Measurements from ENCODE around the gene YES1. TPM values are rescaled to one million over a fixed set of nuclear protein-coding genes. Genes with fewer than 3 reads are reported as not detected.

Gene YES1
- total RNA-seq, 2 donors from 2014 or later: 88.5 to 116 TPM

DNA sequence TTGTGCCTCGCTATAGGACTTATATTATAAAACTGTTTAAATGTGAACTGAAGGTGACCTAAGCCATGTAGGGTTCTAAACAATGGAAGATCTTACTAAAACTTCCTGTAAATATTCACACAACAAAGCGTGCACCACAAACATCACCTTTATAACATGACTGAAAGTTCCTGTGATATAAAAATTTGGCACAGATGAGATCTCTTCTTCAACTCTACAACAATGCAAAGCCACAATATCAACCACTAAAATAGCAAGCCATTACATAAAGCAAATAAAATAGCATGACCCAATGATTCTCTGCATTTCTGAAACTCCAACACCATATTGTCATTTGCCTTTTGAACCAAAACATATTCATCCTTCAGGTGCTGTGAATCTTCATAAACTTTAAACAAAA, 3.5 kb downstream of the YES1 start:
- intact Hi-C loops (cut with DNase I): no loop called here
- Histone ChIP-seq H3K9me3 (no peaks in the 10 kb centered on the region), H3K4me1 (replicated peaks) (no peaks in the 10 kb centered on the region), H3K27ac (no peak overlapping the region), H3K36me3 (no peaks in the 10 kb centered on the region), H3K27me3 (replicated peaks; ENCODE audit: insufficient read depth) (no peaks in the 10 kb centered on the region), H3K4me3 (no peak overlapping the region)
- 68% methylated on average over 2 of the region's 2 CpGs for WGBS
- DNase-seq (ENCODE audit: low spot score): no peak
- TF ChIP-seq CTCF (IDR thresholded peaks at IDR 0.05): no peak
- no peak for TF ChIP-seq POLR2AphosphoS5 (IDR thresholded peaks at IDR 0.05)
- no peak for TF ChIP-seq POLR2A (IDR thresholded peaks at IDR 0.05)

DNA sequence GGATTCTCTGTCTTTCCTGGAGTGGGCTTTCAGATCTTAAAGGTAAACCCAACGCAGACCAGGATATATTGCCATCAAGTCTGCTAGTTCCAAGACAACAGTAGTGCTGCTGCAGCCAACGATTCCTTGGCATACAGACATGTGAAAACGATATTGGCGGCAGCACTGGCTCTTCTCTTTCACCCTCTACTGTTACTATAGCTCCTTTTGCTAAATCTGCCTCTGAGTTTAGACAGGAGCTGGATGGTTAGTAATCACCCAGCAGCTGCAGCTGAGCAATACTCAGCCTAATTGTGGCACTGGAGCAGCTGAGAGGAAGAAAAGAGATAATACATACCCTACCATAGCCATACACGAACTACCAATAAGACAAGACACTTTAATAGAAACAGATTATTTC, 4.0 kb downstream of the YES1 start:
- H3K9me3 ChIP-seq: no peaks in the 10 kb centered on the region
- no peak for DNase-seq (ENCODE audit: low spot score)
- no peak overlapping the region for H3K4me3 ChIP-seq
- intact Hi-C loops (cut with DNase I): no loop called here
- TF ChIP-seq POLR2AphosphoS5 (IDR thresholded peaks at IDR 0.05) (no peak), CTCF (IDR thresholded peaks at IDR 0.05) (no peak)
- H3K36me3 ChIP-seq: no peaks in the 10 kb centered on the region
- 29% methylated on average over 5 of the region's 5 CpGs for WGBS
- no peaks in the 10 kb centered on the region for H3K4me1 ChIP-seq (replicated peaks)
- no peak overlapping the region for H3K27ac ChIP-seq
- no peaks in the 10 kb centered on the region for H3K27me3 ChIP-seq (replicated peaks; ENCODE audit: insufficient read depth)

DNA sequence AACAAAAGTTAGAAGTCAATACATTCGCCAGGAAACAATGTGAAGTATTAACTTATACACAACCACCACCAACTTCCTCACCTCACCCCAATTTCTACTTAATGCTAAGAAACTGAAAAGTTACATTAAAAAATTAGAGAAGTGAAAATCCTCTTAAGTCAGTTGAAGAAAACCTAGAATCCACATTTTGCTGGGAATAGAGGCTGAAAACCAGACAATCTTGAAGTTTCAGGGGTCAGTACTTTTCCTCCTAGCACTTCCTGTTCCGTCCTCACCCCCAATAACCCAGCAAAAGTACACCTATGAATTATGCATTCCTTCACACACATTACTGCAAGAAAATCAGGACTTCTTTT, 6.3 kb downstream of the YES1 start:
- no peak for TF ChIP-seq POLR2A (IDR thresholded peaks at IDR 0.05)
- TF ChIP-seq POLR2AphosphoS5 (IDR thresholded peaks at IDR 0.05): no peak
- no peak for TF ChIP-seq CTCF (IDR thresholded peaks at IDR 0.05)
- WGBS: 80% methylated on average over 2 of the region's 2 CpGs
- intact Hi-C loops (cut with DNase I): no loop called here
- H3K27me3 ChIP-seq (replicated peaks; ENCODE audit: insufficient read depth): no peaks in the 10 kb centered on the region
- H3K4me1 ChIP-seq (replicated peaks): no peaks in the 10 kb centered on the region
- H3K36me3 ChIP-seq: no peaks in the 10 kb centered on the region
- DNase-seq (ENCODE audit: low spot score): no peak
- no peak overlapping the region for H3K4me3 ChIP-seq
- H3K9me3 ChIP-seq: no peaks in the 10 kb centered on the region
- H3K27ac ChIP-seq: no peak overlapping the region

DNA sequence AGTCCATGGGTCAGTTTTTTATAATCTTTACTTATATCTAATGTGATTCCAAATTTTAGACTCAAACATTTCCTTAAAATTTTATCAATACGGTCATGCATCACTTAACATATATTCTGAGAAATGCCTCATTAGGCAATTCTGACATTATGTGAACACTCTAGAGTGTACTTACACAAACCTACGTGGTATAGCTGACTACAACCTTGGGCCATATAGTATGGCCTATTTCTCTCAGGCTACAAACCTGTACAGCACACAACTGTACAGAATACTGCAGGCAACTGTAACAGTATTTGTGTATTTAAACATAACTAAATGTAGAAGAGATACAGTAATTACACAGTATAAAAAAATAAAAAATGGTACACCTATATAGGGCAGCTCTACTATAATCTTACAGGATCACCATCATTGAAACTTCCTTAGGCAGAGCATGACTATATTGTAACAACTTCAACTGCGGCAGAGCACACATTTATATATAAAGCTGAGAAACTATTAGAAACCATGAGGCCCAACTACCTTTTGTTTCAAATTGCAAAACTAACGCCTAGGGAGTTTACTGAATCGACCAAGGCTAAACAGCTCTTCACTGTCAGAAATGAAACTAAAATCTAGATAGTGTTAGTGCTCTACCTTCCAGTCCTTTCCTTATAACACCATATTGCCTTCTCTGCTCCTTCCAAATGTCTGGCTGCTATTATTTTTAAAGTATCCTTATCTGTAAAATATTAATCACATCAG, 6.9 kb downstream of the YES1 start:
- Histone ChIP-seq H3K4me3 (no peak overlapping the region), H3K27me3 (replicated peaks; ENCODE audit: insufficient read depth) (no peaks in the 10 kb centered on the region), H3K27ac (no peak overlapping the region), H3K4me1 (replicated peaks) (no peaks in the 10 kb centered on the region), H3K36me3 (no peaks in the 10 kb centered on the region), H3K9me3 (no peaks in the 10 kb centered on the region)
- intact Hi-C loops (cut with DNase I): no loop called here
- TF ChIP-seq POLR2AphosphoS5 (IDR thresholded peaks at IDR 0.05): no peak
- TF ChIP-seq CTCF (IDR thresholded peaks at IDR 0.05): no peak
- no peak for TF ChIP-seq POLR2A (IDR thresholded peaks at IDR 0.05)
- DNase-seq (ENCODE audit: low spot score): no peak
- 71% methylated on average over 5 of the region's 5 CpGs for WGBS

- no peak overlapping the region for H3K4me3 ChIP-seq
- H3K27me3 ChIP-seq (replicated peaks; ENCODE audit: insufficient read depth): no peaks in the 10 kb centered on the region
- no peaks in the 10 kb centered on the region for H3K4me1 ChIP-seq (replicated peaks)
- intact Hi-C loops (cut with DNase I): no loop called here
- no peaks in the 10 kb centered on the region for H3K9me3 ChIP-seq
- TF ChIP-seq CTCF (IDR thresholded peaks at IDR 0.05): no peak
- no peak for TF ChIP-seq POLR2A (IDR thresholded peaks at IDR 0.05)
- no peak for TF ChIP-seq POLR2AphosphoS5 (IDR thresholded peaks at IDR 0.05)
- DNase-seq (ENCODE audit: low spot score): no peak
- H3K27ac ChIP-seq: no peak overlapping the region
- 84% methylated on average over 3 of the region's 3 CpGs for WGBS
- no peaks in the 10 kb centered on the region for H3K36me3 ChIP-seq
These were observed 10.9 kb downstream of the YES1 start for GRCh38 chr18:801137-801536.

Measured in prostate gland (tissue), 2 donors.